ACC112 (cell line): Measurements from ENCODE around the gene WWOX.

Source experiments
- H2AFZ ChIP-seq: fragments of 200-600 bp; sonication (generic); one replicate; pipeline ENCODE4 v1.6.0; 2017; ENCODE audit warnings: antibody characterized with exemption, low read length; ENCODE audit not compliant: unreplicated experiment
- H3K27ac ChIP-seq: fragments of 200-600 bp; sonication (generic); 2 replicates; pipeline ENCODE4 v1.5.1; 2014; ENCODE audit warnings: low read depth, mild to moderate bottlenecking, antibody characterized with exemption, low read length, moderate library complexity
- H3K27me3 ChIP-seq: fragments of 200-600 bp; sonication (generic); 2 replicates; pipeline ENCODE4 v1.6.1; 2014; ENCODE audit warnings: mild to moderate bottlenecking, antibody characterized with exemption, low read length, moderate library complexity, mixed read lengths; ENCODE audit not compliant: insufficient read depth
- H3K36me3 ChIP-seq: fragments of 200-600 bp; sonication (generic); 2 replicates; pipeline ENCODE4 v1.6.1; 2016; ENCODE audit warnings: mild to moderate bottlenecking, antibody characterized with exemption, low read length, moderate library complexity, mixed read lengths; ENCODE audit not compliant: insufficient read depth
- H3K4me1 ChIP-seq: fragments of 200-600 bp; sonication (generic); one replicate; pipeline ENCODE4 v1.6.1; 2016; ENCODE audit warnings: low read length, mixed read lengths; ENCODE audit not compliant: insufficient read depth, unreplicated experiment, control insufficient read depth
- H3K4me3 ChIP-seq: fragments of 200-600 bp; sonication (generic); 2 replicates; pipeline ENCODE4 v1.5.1; 2014; ENCODE audit warnings: mild to moderate bottlenecking, low read depth, low read length
- H3K79me2 ChIP-seq: fragments of 200-600 bp; sonication (generic); one replicate; pipeline ENCODE4 v1.6.0; 2016; ENCODE audit warnings: low read length; ENCODE audit not compliant: control insufficient read depth, unreplicated experiment, insufficient read depth

WWOX gene

DNA sequence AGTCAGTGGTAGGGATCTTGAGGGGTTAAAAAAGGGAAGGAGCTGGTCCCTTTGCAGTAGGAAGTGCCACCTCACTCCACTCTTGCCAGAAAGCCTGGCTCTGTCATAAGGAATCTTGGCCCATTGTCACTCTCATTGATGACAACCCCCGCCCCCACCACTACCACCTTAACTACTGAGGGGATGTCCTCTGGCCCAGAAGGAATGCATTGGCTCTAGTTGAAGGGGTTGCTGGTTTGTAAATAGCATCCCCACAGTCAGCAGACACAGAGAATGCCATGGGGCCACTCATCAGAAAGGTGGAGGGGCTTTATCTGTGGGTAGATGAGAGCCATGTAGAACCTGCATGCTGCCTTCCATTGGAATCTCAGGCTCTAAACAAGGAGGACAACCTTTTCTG, 316.2 kb downstream of the WWOX start:
- no peaks in the 10 kb centered on the region for H3K4me1 ChIP-seq
- no peak overlapping the region for H3K27ac ChIP-seq
- H3K27me3 ChIP-seq: no peaks in the 10 kb centered on the region
- no peak overlapping the region for H3K4me3 ChIP-seq
- H3K79me2 ChIP-seq: no peaks in the 10 kb centered on the region
- no peaks in the 10 kb centered on the region for H3K36me3 ChIP-seq
- H2AFZ ChIP-seq: no peak overlapping the region

- H2AFZ ChIP-seq: no peak overlapping the region
- H3K27ac ChIP-seq: no peak overlapping the region
- H3K4me3 ChIP-seq: no peak overlapping the region
- no peaks in the 10 kb centered on the region for H3K79me2 ChIP-seq
- no peaks in the 10 kb centered on the region for H3K4me1 ChIP-seq
- H3K27me3 ChIP-seq: no peaks in the 10 kb centered on the region
- H3K36me3 ChIP-seq: no peaks in the 10 kb centered on the region
These were observed 316.9 kb downstream of the WWOX start for GRCh38 chr16:78416400-78416799.

GRCh38 chr16:78421181-78421708, 321.8 kb downstream of the WWOX start:
- Histone ChIP-seq H3K4me3 (no peak overlapping the region), H3K27me3 (no peaks in the 10 kb centered on the region), H3K27ac (no peak overlapping the region), H3K4me1 (no peaks in the 10 kb centered on the region), H3K36me3 (no peaks in the 10 kb centered on the region), H3K79me2 (no peaks in the 10 kb centered on the region), H2AFZ (no peak overlapping the region)

DNA sequence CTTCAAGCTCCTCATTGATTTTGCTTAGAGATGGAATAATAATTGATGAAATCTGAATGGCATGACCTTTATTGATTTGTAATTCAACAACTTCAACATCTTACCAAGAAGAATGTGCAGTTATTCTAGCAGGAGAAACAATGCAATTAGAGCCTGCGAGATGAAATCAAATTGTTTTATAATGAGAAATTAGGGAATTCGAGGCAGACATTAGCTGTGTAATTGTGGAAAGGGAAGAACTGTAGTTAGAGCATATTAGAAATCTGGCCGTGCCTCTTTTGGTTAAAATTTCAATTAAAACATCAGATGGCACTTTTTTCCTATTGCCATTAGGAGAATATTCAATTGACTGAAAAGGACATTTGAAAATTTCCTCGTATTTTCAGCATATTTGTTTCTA, 325.8 kb downstream of the WWOX start:
- H3K79me2 ChIP-seq: no peaks in the 10 kb centered on the region
- H3K36me3 ChIP-seq: no peaks in the 10 kb centered on the region
- H3K27ac ChIP-seq: no peak overlapping the region
- no peaks in the 10 kb centered on the region for H3K4me1 ChIP-seq
- H3K4me3 ChIP-seq: no peak overlapping the region
- no peak overlapping the region for H2AFZ ChIP-seq
- no peaks in the 10 kb centered on the region for H3K27me3 ChIP-seq

GRCh38 chr16:78425891-78426510, 326.5 kb downstream of the WWOX start:
- Histone ChIP-seq H3K27ac (no peak overlapping the region), H3K4me3 (no peak overlapping the region), H3K4me1 (no peaks in the 10 kb centered on the region), H2AFZ (no peak overlapping the region), H3K36me3 (no peaks in the 10 kb centered on the region), H3K27me3 (no peaks in the 10 kb centered on the region), H3K79me2 (no peaks in the 10 kb centered on the region)

DNA sequence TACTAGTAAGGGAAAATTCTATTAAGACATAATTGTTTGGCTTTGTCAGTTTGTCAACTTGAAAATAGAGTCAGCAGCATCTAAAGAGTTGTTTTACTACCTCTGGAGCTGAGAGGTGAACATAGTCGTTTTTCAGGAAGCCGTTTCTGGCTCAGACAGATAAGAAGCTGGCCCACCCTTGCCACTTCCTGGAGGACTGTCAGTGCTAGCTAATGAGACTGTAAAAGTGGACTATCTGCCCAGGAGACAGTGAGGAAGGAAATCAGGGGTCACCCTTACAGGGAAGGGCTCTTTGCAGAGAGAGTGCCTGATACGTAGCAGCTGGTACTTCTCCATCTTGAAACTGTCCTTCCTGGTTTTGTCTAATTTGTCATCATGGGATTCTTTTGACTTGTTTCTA, 328.7 kb downstream of the WWOX start:
- no peaks in the 10 kb centered on the region for H3K4me1 ChIP-seq
- no peaks in the 10 kb centered on the region for H3K27me3 ChIP-seq
- H3K27ac ChIP-seq: no peak overlapping the region
- H3K79me2 ChIP-seq: no peaks in the 10 kb centered on the region
- H2AFZ ChIP-seq: no peak overlapping the region
- no peak overlapping the region for H3K4me3 ChIP-seq
- no peaks in the 10 kb centered on the region for H3K36me3 ChIP-seq

DNA sequence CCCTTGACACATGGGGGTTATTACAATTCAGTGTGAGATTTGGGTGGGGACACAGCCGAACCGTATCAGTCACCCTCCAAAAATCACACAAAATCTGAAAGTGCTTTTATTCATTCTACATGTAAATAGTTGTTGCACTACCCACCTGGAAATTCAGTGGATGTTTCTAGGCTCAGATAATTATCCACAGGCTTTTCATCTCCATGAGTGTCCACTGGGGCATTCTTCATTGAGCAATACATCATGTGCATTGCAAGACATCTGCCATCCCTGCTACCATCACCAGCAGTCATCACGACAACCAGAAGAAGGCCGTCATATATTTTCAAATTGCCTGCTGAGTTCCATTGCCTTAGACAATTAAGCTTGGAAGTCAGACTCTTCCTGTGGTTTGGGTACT, 330.8 kb downstream of the WWOX start:
- Histone ChIP-seq H3K4me3 (no peak overlapping the region), H2AFZ (no peak overlapping the region), H3K4me1 (no peaks in the 10 kb centered on the region), H3K36me3 (no peaks in the 10 kb centered on the region), H3K27me3 (no peaks in the 10 kb centered on the region), H3K27ac (no peak overlapping the region), H3K79me2 (no peaks in the 10 kb centered on the region)

DNA sequence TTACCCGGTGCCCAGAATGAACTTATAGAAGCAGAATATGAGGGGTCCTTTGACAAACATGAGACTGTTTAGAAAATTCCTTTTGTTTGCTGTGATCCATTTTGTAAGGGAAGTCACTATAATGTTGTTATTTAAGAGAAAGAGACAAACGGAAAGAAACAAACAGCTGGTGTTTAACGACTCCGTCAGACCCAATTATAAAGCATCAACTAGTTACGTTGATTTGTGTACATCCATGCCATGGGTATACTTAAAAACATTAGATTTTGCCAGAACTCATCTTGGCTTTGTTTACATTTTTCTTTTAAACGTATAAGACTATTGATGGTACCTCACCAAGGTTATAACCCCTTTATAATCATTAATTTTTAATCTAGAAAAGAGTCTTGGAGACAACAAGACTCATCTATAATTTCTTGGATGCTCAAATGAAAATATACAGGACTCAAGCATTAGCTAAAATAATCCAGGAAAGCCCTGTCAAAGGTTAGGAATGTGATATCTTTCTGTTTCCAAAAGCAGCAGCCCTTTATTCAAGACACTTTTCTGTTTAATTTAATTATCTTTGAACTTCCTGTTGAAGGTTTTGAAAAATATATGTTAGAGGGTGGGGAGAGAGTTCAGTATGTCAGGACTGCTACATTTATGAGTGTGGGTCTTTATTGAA, 331.7 kb downstream of the WWOX start:
- H3K27me3 ChIP-seq: no peaks in the 10 kb centered on the region
- H3K36me3 ChIP-seq: no peaks in the 10 kb centered on the region
- H3K79me2 ChIP-seq: no peaks in the 10 kb centered on the region
- no peak overlapping the region for H3K27ac ChIP-seq
- H2AFZ ChIP-seq: no peak overlapping the region
- H3K4me1 ChIP-seq: no peaks in the 10 kb centered on the region
- no peak overlapping the region for H3K4me3 ChIP-seq

GRCh38 chr16:78431701-78432100, 332.2 kb downstream of the WWOX start:
- Histone ChIP-seq H3K4me3 (no peak overlapping the region), H3K27me3 (no peaks in the 10 kb centered on the region)

DNA sequence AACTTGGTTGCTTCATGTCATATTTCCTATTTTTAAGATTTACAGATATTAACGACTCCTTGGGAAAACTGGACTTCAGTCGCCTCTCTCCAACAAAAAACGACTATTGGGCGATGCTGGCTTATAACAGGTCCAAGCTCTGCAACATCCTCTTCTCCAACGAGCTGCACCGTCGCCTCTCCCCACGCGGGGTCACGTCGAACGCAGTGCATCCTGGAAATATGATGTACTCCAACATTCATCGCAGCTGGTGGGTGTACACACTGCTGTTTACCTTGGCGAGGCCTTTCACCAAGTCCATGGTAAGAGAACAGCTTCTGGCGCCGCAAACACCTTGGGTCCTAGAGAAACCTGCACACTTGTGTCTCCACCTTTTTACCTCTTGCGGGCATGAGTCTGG, 333.0 kb downstream of the WWOX start:
- no peak overlapping the region for H2AFZ ChIP-seq
- H3K4me3 ChIP-seq: no peak overlapping the region
- no peak overlapping the region for H3K27ac ChIP-seq
- H3K79me2 ChIP-seq: no peaks in the 10 kb centered on the region
- H3K4me1 ChIP-seq: no peaks in the 10 kb centered on the region
- no peaks in the 10 kb centered on the region for H3K36me3 ChIP-seq
- H3K27me3 ChIP-seq: no peaks in the 10 kb centered on the region

More at GRCh38 chr16:78431701-78432100, 332.2 kb downstream of the WWOX start:
- Histone ChIP-seq H3K36me3 (no peaks in the 10 kb centered on the region), H2AFZ (no peak overlapping the region), H3K4me1 (no peaks in the 10 kb centered on the region), H3K79me2 (no peaks in the 10 kb centered on the region), H3K27ac (no peak overlapping the region)

- Histone ChIP-seq H3K27ac (no peak overlapping the region), H3K27me3 (no peaks in the 10 kb centered on the region), H3K4me1 (no peaks in the 10 kb centered on the region), H3K36me3 (no peaks in the 10 kb centered on the region), H2AFZ (no peak overlapping the region), H3K79me2 (no peaks in the 10 kb centered on the region), H3K4me3 (no peak overlapping the region)
These were observed 333.7 kb downstream of the WWOX start for GRCh38 chr16:78433116-78433515.
